Stimulated activated CD8-positive, alpha-beta memory T cell treated with anti-CD3 and anti-CD28 coated beads, Interleukin-4, amount 100 ng/mL, for 48 hours (primary cell): ENCODE measurements around the gene NXPH4.
A peak's percentile ranks its signal among the peaks of the same experiment; 100 is the strongest.

ENCODE experiments used
- DNase-seq: peaks from one replicate; pipeline ENCODE4 v3.0.0-alpha.2; 2020

The NXPH4 gene

GRCh38 chr12:57204454-57204853, 12.1 kb upstream of the NXPH4 start:
- no peak for DNase-seq

- no peak for DNase-seq
Observed at GRCh38 chr12:57205186-57205585, 11.4 kb upstream of the NXPH4 start.

- DNase-seq, result no peak
Observed at GRCh38 chr12:57205931-57206330, 10.7 kb upstream of the NXPH4 start.

- no peak for DNase-seq
Observed at GRCh38 chr12:57207731-57208630, 8.6 kb upstream of the NXPH4 start.

GRCh38 chr12:57208631-57209282, 7.8 kb upstream of the NXPH4 start:
- no peak for DNase-seq

DNA sequence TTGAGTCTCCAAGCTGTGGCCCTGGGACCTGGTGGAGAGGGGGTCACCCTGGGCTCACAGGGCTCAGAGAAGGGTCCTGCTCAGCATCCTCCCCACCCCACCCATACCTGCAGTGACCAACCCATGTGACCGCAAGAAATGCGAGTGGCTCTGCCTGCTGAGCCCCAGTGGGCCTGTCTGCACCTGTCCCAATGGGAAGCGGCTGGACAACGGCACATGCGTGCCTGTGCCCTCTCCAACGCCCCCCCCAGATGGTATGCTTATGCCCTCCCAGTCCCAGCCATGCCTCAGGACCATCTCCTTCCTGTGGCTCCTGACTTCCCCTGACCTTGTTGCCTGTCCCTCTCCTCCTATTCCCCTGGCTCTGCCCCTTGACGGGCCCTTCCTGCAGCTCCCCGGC, 6.7 kb upstream of the NXPH4 start:
- no peak for DNase-seq

DNA sequence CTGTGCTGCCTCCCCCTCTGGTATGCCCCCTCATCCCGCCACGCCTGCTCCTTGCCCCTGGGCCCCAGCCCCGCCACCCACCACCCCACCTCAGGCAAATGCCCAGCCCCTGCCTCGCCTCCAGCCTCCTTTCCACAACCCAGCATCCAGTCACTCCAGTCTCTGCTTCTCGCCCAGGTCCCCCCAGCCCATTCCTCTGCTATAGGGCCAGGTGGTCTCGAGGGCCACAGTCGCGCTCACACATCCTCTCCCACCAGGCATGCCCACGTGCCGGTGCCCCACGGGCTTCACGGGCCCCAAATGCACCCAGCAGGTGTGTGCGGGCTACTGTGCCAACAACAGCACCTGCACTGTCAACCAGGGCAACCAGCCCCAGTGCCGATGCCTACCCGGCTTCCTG, 6.1 kb upstream of the NXPH4 start:
- no peak for DNase-seq

- no peak for DNase-seq
Observed at GRCh38 chr12:57210926-57211692, 5.5 kb upstream of the NXPH4 start.

DNA sequence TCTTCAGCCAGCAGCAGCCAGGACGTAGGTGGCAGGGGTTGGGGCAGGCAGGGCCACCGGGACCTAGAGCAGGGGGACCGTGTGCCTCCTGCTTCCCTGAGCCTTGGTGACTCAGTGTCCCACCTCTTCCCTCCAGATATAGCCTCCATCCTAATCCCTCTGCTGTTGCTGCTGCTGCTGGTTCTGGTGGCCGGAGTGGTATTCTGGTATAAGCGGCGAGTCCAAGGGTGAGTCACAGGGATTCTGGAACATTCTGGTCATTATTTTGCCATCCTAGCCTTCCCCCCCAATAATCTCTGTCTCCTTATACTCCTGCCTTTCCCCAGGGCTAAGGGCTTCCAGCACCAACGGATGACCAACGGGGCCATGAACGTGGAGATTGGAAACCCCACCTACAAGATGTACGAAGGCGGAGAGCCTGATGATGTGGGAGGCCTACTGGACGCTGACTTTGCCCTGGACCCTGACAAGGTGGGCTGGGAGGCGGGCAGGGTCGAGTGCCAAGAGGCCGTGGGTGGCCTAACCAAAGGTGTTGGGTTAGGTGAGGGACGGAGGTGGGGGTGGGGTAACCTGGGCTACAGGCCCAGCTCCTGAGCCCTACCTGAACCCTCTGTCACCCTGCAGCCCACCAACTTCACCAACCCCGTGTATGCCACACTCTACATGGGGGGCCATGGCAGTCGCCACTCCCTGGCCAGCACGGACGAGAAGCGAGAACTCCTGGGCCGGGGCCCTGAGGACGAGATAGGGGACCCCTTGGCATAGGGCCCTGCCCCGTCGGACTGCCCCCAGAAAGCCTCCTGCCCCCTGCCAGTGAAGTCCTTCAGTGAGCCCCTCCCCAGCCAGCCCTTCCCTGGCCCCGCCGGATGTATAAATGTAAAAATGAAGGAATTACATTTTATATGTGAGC, 4.5 kb upstream of the NXPH4 start:
- DNase-seq, result no peak

- DNase-seq, result no peak
Observed at GRCh38 chr12:57212701-57213057, 3.9 kb upstream of the NXPH4 start.

DNA sequence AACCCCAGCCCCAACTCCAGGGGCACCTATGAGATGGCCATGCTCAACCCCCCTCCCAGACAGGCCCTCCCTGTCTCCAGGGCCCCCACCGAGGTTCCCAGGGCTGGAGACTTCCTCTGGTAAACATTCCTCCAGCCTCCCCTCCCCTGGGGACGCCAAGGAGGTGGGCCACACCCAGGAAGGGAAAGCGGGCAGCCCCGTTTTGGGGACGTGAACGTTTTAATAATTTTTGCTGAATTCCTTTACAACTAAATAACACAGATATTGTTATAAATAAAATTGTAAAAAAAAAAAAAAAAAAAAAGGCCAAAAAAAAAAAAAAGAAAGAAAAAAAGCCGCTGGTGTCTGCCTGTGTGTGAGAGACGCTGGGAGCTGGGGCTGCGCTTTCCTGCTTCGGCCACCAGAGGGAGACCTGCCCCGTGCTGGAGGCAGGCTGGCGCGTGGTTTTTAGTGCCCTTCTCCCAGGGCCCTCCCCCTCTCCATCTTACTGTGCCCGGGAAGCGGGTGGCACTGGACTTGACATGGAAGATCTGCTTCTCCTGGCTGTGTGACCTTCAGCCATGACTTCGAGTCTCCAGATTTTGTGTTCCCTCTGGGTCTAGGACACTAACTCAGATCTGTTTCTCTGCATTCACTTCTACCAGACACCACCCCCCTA, 3.4 kb upstream of the NXPH4 start:
- DNase-seq, result peak; percentile 90

- DNase-seq, result no peak
Observed at GRCh38 chr12:57213763-57214397, 2.7 kb upstream of the NXPH4 start.

DNA sequence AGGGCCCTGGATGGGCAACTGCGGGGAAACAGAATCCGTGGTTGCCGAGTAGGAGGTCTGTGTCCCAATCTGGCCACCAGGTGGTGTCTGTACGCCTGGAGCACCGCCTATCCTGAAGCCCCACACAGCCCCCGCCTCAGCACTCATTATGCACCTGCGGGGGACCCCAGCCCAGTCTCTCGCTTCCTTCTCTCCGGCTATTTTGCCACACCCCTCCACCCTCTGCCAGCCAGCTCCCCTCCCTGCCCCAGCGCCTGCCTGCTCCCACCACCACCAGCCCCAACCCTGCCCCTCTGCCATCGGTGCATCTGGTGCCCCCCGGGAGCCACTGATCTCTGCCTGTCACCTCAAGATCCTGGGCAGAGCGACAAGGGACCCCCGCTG, 2.2 kb upstream of the NXPH4 start:
- DNase-seq, result peak; percentile 79

DNA sequence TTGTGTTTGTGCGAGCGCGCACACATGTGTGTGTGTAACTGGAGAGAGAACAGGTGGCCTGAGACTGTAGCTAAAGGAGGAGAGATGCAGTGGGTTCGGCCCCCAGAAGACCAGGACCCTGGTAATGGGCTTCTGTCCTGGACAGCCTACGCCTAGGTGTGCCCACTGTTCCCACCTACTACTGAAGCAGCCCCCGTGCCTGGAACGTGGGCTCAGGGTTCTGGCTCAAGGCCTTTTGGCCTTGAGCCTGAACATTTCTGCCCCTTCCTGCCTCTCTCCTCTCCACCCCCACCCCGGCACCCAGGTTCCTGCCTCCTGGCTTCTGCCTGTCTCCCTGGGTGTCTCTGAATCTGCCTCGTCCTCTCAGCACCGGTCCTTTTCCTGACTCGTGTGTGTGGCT, 1.5 kb upstream of the NXPH4 start:
- DNase-seq, result no peak

DNA sequence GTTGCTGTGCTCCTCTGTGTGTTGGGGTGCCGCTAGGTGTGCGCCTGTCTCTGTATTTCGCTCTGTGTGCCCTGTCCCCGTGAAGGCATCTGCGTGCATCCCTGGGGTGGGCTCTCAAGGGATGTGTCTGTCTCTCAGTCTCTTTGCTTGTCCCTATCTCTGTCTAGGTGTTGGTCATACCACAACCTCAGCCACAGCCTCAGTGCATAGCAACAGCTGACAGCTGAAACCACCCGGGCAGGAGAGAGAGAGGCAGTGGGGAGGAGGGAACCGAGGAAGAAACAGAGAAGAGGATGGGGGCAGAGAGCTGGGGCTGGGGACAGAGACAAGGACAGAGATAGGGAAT, 953 bp upstream of the NXPH4 start:
- DNase-seq, result peak; percentile 49

- no peak for DNase-seq
Observed at GRCh38 chr12:57216921-57217879, 606 bp downstream of the NXPH4 start.

DNA sequence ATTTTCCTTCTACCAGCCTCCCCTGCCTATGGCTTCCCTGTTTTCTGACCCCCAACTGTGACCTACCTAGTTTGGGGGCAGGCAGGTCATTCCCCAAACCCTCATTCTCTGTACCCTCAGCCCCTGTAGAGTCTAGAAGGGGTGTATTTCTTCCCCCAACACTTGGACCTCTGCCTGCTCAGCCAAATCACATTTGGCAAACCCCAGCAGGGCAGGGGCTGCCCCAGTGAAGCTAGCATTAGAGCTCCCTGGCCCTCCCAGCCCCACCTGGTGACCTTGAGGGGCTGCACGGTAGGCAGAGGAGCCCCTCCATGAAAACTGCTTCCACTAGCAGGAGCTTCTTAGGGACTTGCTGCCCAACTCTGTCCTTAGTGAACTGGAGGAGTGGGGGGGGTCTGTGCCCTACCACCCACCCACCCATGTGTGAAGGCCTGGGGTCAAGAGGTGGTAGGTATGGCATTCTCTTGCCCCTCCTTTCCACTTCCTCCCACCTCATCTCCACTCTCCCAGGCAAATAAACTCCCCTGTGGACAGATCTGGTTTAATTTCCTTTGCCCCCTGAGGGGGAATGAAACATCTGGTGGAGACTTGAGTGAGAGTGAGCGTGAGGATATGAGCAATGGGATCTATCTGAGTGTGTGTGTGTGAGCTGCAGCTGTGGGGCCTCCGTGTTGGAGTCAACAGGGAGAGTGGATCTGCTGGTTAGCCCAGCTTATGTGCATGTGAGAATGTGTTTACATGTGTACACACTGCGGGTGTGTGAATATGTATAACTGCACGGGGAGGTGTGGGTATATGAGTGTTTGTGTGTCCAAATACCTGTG, 1.6 kb downstream of the NXPH4 start:
- no peak for DNase-seq

DNA sequence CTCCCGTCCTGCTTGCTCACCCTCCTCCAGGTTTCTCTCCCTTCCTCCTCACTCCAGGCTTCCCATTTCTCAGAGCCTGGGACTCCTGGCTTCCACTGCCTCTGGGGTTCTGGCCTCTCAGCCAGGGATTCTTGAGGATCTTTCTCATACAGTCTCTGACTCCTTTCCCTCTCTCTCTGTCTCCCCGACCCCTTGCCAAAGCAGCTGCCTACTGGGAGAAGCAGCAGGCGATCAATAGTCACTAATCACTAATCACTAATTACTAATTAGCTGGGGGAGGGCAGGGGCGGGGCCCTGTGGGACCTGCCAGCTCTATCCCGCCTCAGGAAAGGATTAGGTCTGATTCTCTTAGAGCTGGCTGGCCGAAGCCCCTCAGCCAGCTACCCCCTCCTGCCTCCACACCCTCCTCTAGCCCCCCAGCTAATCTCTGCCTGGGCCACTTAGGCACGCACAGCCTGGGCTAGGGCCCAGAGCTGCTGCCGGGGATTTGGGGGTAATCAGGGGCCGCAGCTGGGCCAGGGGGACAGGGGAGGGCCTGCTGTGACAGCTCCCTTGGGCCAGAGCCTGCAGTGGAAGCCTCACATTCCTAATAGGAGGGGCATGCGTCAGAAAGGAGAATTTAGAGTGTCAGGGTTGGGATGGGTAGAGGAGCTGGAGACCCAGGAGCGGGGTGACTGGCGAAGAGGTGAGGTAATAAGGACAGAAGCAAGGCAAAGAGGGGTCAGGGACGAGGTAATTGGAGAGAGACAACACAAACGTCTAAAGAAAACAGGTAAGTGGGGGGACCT, 2.8 kb downstream of the NXPH4 start:
- no peak for DNase-seq
